Measurements from ENCODE around the gene TMCO4.

- TF ChIP-seq CTCF (conservative IDR thresholded peaks at IDR 0.05; ENCODE audit: low read depth, low read length) (no peak), EZH2 (IDR thresholded peaks at IDR 0.05; ENCODE audit: borderline replicate concordance, low read depth, low read length, poor library complexity, severe bottlenecking) (no peak)
Observed at GRCh38 chr1:19804831-19805251, 5.1 kb upstream of the TMCO4 start.

All from A673 (cell line).